CD4-positive, alpha-beta T cell (primary cell): ENCODE results near the gene GFOD1. TPM values are rescaled to one million over a fixed set of nuclear protein-coding genes. Genes with fewer than 3 reads are reported as not detected.

Experiments
- ATAC-seq: fragments of 200-7000 bp; cut with Tn5 transposase; one replicate; pipeline ENCODE4 v1.10.0; 2022; ENCODE audit warnings: mild to moderate bottlenecking; ENCODE audit not compliant: poor library complexity
- CTCF ChIA-PET: fragments of 350-600 bp; sonication (Branson Sonifier 250); formaldehyde crosslinking; loops from one replicate; lab custom pipeline; 2021; ENCODE audit warnings: antibody characterized with exemption, inconsistent platforms; lab: Charles Lee
- POLR2A ChIA-PET: fragments of 350-600 bp; sonication (Branson Sonifier 250); formaldehyde crosslinking; loops from one replicate; lab custom pipeline; 2021; ENCODE audit warnings: antibody characterized with exemption, inconsistent platforms; lab: Charles Lee
- DNase-seq, 14 experiments: peaks; one replicate each; pipeline ENCODE4 v3.0.0-alpha.2; 2013 to 2020; ENCODE audit warnings: mixed read lengths in 2 of 14
- H3K27ac ChIP-seq, 2 donors: one replicate each; pipeline versions ENCODE4 v1.5.1 to v1.7.0; 2013; ENCODE audit warnings: low read length in 2 of 2, low read depth in 1 of 2, mild to moderate bottlenecking in 1 of 2
- H3K27me3 ChIP-seq, 2 experiments: 1 replicate in 1 of 2; 2 replicates in 1 of 2; pipeline versions ENCODE4 v1.6.1 to v1.7.0; 2013; ENCODE audit warnings: low read length in 2 of 2, control low read depth in 1 of 2, mild to moderate bottlenecking in 1 of 2, moderate library complexity in 1 of 2; ENCODE audit not compliant: insufficient read depth in 2 of 2, control insufficient read depth in 1 of 2
- H3K36me3 ChIP-seq: one replicate; pipeline ENCODE4 v1.6.1; 2013; ENCODE audit warnings: low read length, control low read depth; ENCODE audit not compliant: insufficient read depth
- H3K4me1 ChIP-seq: one replicate; pipeline ENCODE4 v1.6.1; 2013; ENCODE audit warnings: low read length, control low read depth; ENCODE audit not compliant: insufficient read depth
- H3K4me3 ChIP-seq: one replicate; pipeline ENCODE4 v1.5.1; 2013; ENCODE audit warnings: mild to moderate bottlenecking, low read length, moderate library complexity
- H3K9me3 ChIP-seq, 2 experiments: 1 replicate in 1 of 2; 2 replicates in 1 of 2; pipeline versions ENCODE4 v1.6.1 to v1.7.0; 2013; ENCODE audit warnings: low read length in 2 of 2, mild to moderate bottlenecking in 2 of 2, control low read depth in 1 of 2, moderate library complexity in 1 of 2; ENCODE audit not compliant: control insufficient read depth in 1 of 2, insufficient read depth in 1 of 2
- H3K27ac Mint-ChIP-seq: one replicate; pipeline ENCODE4 v1.8.0; 2020; ENCODE audit warnings: mixed read lengths
- H3K27me3 Mint-ChIP-seq: one replicate; pipeline ENCODE4 v1.8.0; 2021; ENCODE audit warnings: mixed read lengths
- H3K36me3 Mint-ChIP-seq: one replicate; pipeline ENCODE4 v1.8.0; 2021; ENCODE audit warnings: low read depth, mixed read lengths
- H3K4me1 Mint-ChIP-seq: one replicate; pipeline ENCODE4 v1.8.0; 2021; ENCODE audit warnings: low read depth, mixed read lengths
- H3K4me3 Mint-ChIP-seq: one replicate; pipeline ENCODE4 v1.8.0; 2020; ENCODE audit warnings: mild to moderate bottlenecking, mixed read lengths
- H3K9me3 Mint-ChIP-seq: one replicate; pipeline ENCODE4 v1.8.0; 2020; ENCODE audit warnings: mixed read lengths
- intact Hi-C, 2 experiments: fragments of 100-400 bp; cut with DNase I in 1 of 2; cut with micrococcal nuclease in 1 of 2; formaldehyde crosslinking; loops; one replicate each; pipeline versions ENCODE4 v1.15.1 to v1.9.0; 2023 to 2025; cut with DNase I, micrococcal nuclease
- total RNA-seq, 174 experiments: library from RNA in 2 of 174; stranded (reverse) in 2 of 174; gene quantifications; one replicate each; pipeline ENCODE4 v1.2.3 and lab custom pipeline; 2021 to 2026
- TF ChIP-seq, protein P1 (sequence below): fragments of 200-600 bp; IDR thresholded peaks from one replicate; pipeline ENCODE4 v1.8.0; 2022; ENCODE audit warnings: antibody characterized with exemption, mild to moderate bottlenecking

GFOD1 gene
- total RNA-seq, 2 experiments from 2014 or later = 1.3 to 2.0 TPM

DNA sequence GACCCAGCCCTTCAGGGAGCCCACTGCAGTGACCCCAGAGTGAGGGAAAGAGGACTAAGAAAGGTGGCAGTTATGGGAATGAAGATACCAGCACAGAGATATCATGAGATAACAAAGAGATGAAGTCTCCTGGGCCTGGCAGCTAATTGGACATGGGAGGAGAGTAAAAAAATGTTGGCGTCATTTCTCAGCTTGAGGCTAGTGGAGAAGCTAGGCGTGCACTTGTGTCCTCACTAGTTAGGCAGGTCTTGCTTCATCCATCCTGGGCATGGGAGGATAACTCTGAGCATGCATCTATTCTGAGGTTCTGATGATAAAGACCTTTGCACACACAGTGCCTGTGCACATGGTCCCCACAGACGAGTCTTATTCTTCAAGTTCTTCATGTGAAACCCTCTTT lies 4.1 kb upstream of the GFOD1 start:
- ChIA-PET POLR2A (no interaction called here), CTCF (no interaction called here)
- no peak overlapping the region for H3K27ac Mint-ChIP-seq
- DNase-seq (no peak), ATAC-seq (no peak)
- H3K36me3 ChIP-seq = no peaks in the 10 kb centered on the region
- peaks cover 6% of the 10 kb centered on the region for H3K4me1 Mint-ChIP-seq
- H3K4me3 ChIP-seq = no peak overlapping the region
- H3K27me3 Mint-ChIP-seq = no peaks in the 10 kb centered on the region
- peaks cover 14% of the 10 kb centered on the region for H3K4me1 ChIP-seq
- no peak overlapping the region for H3K27ac ChIP-seq
- H3K4me3 Mint-ChIP-seq = no peak overlapping the region
- no peaks in the 10 kb centered on the region for H3K36me3 Mint-ChIP-seq
- TF ChIP-seq, protein P1, sequence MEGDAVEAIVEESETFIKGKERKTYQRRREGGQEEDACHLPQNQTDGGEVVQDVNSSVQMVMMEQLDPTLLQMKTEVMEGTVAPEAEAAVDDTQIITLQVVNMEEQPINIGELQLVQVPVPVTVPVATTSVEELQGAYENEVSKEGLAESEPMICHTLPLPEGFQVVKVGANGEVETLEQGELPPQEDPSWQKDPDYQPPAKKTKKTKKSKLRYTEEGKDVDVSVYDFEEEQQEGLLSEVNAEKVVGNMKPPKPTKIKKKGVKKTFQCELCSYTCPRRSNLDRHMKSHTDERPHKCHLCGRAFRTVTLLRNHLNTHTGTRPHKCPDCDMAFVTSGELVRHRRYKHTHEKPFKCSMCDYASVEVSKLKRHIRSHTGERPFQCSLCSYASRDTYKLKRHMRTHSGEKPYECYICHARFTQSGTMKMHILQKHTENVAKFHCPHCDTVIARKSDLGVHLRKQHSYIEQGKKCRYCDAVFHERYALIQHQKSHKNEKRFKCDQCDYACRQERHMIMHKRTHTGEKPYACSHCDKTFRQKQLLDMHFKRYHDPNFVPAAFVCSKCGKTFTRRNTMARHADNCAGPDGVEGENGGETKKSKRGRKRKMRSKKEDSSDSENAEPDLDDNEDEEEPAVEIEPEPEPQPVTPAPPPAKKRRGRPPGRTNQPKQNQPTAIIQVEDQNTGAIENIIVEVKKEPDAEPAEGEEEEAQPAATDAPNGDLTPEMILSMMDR = no peak
- no peaks in the 10 kb centered on the region for H3K9me3 Mint-ChIP-seq
- no peaks in the 10 kb centered on the region for H3K27me3 ChIP-seq
- intact Hi-C loops = no loop called here
- H3K9me3 ChIP-seq = no peaks in the 10 kb centered on the region

DNA sequence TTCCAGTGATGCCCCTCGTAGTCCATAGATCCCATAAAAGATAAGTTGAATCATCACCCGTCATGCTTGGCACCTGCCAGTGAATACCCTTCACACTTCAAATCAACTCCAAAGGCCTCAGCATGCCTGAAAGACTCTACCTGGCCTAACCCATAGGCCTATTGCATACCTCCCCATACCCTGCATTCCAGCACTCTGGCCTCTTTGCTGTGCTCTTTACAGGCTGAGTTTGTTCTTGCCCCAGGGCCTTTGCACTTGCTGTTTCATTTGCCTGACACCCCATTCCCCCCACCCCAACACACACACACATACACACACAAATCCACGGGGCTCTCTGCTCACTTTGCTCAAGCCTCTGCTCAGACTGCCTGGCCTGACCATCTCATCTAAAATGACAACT lies 3.0 kb upstream of the GFOD1 start:
- no peak overlapping the region for H3K27ac Mint-ChIP-seq
- no peak for DNase-seq
- no peaks in the 10 kb centered on the region for H3K27me3 Mint-ChIP-seq
- no peak for ATAC-seq
- Histone ChIP-seq H3K9me3 (no peaks in the 10 kb centered on the region), H3K27me3 (no peaks in the 10 kb centered on the region), H3K4me3 (no peak overlapping the region), H3K36me3 (no peaks in the 10 kb centered on the region), H3K4me1 (peaks cover 24% of the 10 kb centered on the region), H3K27ac (no peak overlapping the region)
- no peaks in the 10 kb centered on the region for H3K36me3 Mint-ChIP-seq
- TF ChIP-seq, protein P1 = no peak
- H3K4me1 Mint-ChIP-seq = peaks cover 17% of the 10 kb centered on the region
- peak overlapping the region; percentile 54 for H3K4me3 Mint-ChIP-seq
- ChIA-PET POLR2A (no interaction called here), CTCF (no interaction called here)
- H3K9me3 Mint-ChIP-seq = no peaks in the 10 kb centered on the region
- intact Hi-C loops = no loop called here

DNA sequence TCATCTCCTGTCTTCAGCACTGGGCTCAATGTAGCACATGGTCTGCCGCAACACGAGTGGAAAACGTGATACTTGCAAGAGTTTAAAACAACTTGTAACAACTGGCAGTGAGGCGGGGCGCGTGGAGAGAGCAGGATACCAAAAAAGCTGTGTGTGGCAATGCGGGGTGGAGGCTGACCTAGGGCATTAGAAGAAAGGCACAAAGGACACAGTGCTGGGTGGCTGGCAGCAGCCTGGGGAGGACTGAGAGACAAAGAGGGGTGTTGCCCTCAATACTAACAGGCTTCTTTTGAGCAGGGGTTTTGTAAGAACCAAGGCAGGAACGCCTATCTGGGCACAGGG lies 1.5 kb upstream of the GFOD1 start:
- Histone ChIP-seq H3K27me3 (peaks cover 0 to 5% of the 10 kb centered on the region in 2 experiments), H3K27ac (no peak overlapping the region), H3K4me3 (peak overlapping the region; percentile 67), H3K9me3 (no peaks in the 10 kb centered on the region), H3K36me3 (no peaks in the 10 kb centered on the region), H3K4me1 (peaks cover 25% of the 10 kb centered on the region)
- TF ChIP-seq, protein P1 = no peak
- H3K9me3 Mint-ChIP-seq = no peaks in the 10 kb centered on the region
- DNase-seq (no peak), ATAC-seq (no peak)
- peaks cover 29% of the 10 kb centered on the region for H3K4me1 Mint-ChIP-seq
- peaks cover 9% of the 10 kb centered on the region for H3K27me3 Mint-ChIP-seq
- intact Hi-C loops = loop anchor here (5.0 kb wide), 3 partner anchors 152 to 628 kb away; partner anchors contain the start of gene CD83 (in 1 of the 2)
- POLR2A ChIA-PET = no interaction called here
- peak overlapping the region; percentile 94 for H3K4me3 Mint-ChIP-seq
- H3K27ac Mint-ChIP-seq = no peak overlapping the region
- CTCF ChIA-PET = no interaction called here
- no peaks in the 10 kb centered on the region for H3K36me3 Mint-ChIP-seq
